HepG2 (cell line): ENCODE results near the gene ATRIP. TPM values are rescaled to one million over a fixed set of nuclear protein-coding genes. Genes with fewer than 3 reads are reported as not detected.
A peak's percentile ranks its signal among the peaks of the same experiment; 100 is the strongest.

Source experiments
- ATAC-seq: fragments of 200-7000 bp; cut with Tn5 transposase; 3 replicates; pipeline ENCODE4 v1.9.1; 2020; ENCODE audit warnings: mild to moderate bottlenecking, moderate library complexity
- BruUV-seq: library from RNA; stranded (reverse); fragments of 400-500 nt; replicated peaks from 2 replicates; lab custom pipeline; 2021; lab: Mats Ljungman, UMichigan
- CTCF ChIA-PET: fragments of 300-600 bp; formaldehyde crosslinking; extraction: SDS; loops from one replicate; lab custom pipeline; 2021; ENCODE audit warnings: low total read pairs, inconsistent platforms, low intra/inter-chr PET ratio; lab: Yijun Ruan, JAX
- POLR2A ChIA-PET: fragments of 350-600 bp; sonication (Branson Sonifier 250); formaldehyde crosslinking; loops from one replicate; lab custom pipeline; 2020; ENCODE audit warnings: antibody characterized with exemption, inconsistent platforms; lab: Yijun Ruan, JAX
- DNase-seq: peaks from one replicate; pipeline ENCODE4 v3.0.0-alpha.2; 2015; ENCODE audit warnings: low spot score
- FAIRE-seq: peaks from 3 replicates; lab custom pipeline; 2011; peaks lifted over from hg19 to GRCh38; lab: Jason Lieb, UNC
- H2AFZ ChIP-seq: one replicate; pipeline ENCODE4 v1.6.1; 2011; ENCODE audit warnings: low read length, inconsistent platforms
- H3K27ac ChIP-seq: fragments of 300-600 bp; 3 replicates; pipeline ENCODE4 v1.8.0; 2011; ENCODE audit warnings: mixed run types, mild to moderate bottlenecking, mixed read lengths, low read length, inconsistent platforms; ENCODE audit not compliant: insufficient read depth; ENCODE audit errors: extremely low read length
- H3K27me3 ChIP-seq, 2 experiments: fragments of 200-600 bp in 1 of 2; 2 replicates in 1 of 2; 3 replicates in 1 of 2; pipeline versions ENCODE4 v1.6.0 to v1.8.0; 2011; ENCODE audit warnings: low read length in 2 of 2, mild to moderate bottlenecking in 2 of 2, moderate library complexity in 2 of 2, inconsistent platforms in 1 of 2; ENCODE audit not compliant: insufficient read depth in 2 of 2, control insufficient read depth in 1 of 2
- H3K36me3 ChIP-seq, 2 experiments: fragments of 200-600 bp in 1 of 2; replicated peaks in 1 of 2; 2 replicates in 1 of 2; 3 replicates in 1 of 2; pipeline versions ENCODE4 v1.5.1 to v1.8.0; 2011; ENCODE audit warnings: low read length in 2 of 2, inconsistent platforms in 1 of 2; ENCODE audit not compliant: insufficient read depth in 2 of 2, control insufficient read depth in 1 of 2
- H3K4me1 ChIP-seq: 2 replicates; pipeline ENCODE4 v1.5.1; 2012; ENCODE audit warnings: low read length, inconsistent platforms; ENCODE audit not compliant: insufficient read depth
- H3K4me2 ChIP-seq: 2 replicates; pipeline ENCODE4 v1.6.0; 2011; ENCODE audit warnings: low read depth, low read length, inconsistent platforms
- H3K4me3 ChIP-seq, 3 experiments: fragments of 200-600 bp in 1 of 3; sonication (generic), shearing (Covaris generic) in 1 of 3; replicated peaks in 1 of 3; 2 replicates each; pipeline ENCODE4 v1.5.1; 2011 to 2016; ENCODE audit warnings: low read length in 3 of 3, inconsistent platforms in 2 of 3, low read depth in 2 of 3, mild to moderate bottlenecking in 2 of 3, control low read depth in 1 of 3, mixed read lengths in 1 of 3; ENCODE audit not compliant: insufficient read depth in 1 of 3
- H3K79me2 ChIP-seq: one replicate; pipeline ENCODE4 v1.6.1; 2011; ENCODE audit warnings: low read length, inconsistent platforms; ENCODE audit not compliant: insufficient read depth
- H3K9ac ChIP-seq: 2 replicates; pipeline ENCODE4 v1.6.0; 2011; ENCODE audit warnings: mild to moderate bottlenecking, low read depth, low read length, inconsistent platforms; ENCODE audit not compliant: insufficient read depth
- H3K9me3 ChIP-seq: 2 replicates; pipeline ENCODE4 v1.5.1; 2012; ENCODE audit warnings: mild to moderate bottlenecking, low read length
- H4K20me1 ChIP-seq: 2 replicates; pipeline ENCODE4 v1.6.0; 2011; ENCODE audit warnings: inconsistent platforms, mild to moderate bottlenecking, low read length, moderate library complexity; ENCODE audit not compliant: insufficient read depth
- AGO2 ChIP-seq: fragments of 200-400 bp; formaldehyde crosslinking; optimal IDR thresholded peaks from 2 replicates; pipeline ENCODE3; 2017; ENCODE audit warnings: mild to moderate bottlenecking, low read depth, low read length, moderate library complexity
- ATF4 ChIP-seq, 2 experiments: fragments of 450-650 bp in 1 of 2; sonication (generic) in 1 of 2; formaldehyde crosslinking; IDR thresholded peaks; 2 replicates each; pipeline versions ENCODE4 v1.5.0 to v1.8.0; 2020 to 2022; ENCODE audit warnings: mild to moderate bottlenecking in 1 of 2, missing genetic modification reagents in 1 of 2
- FLYWCH1 ChIP-seq: sonication (generic); formaldehyde crosslinking; IDR thresholded peaks from 2 replicates; pipeline ENCODE4 v1.8.1; 2023; ENCODE audit warnings: mild to moderate bottlenecking, missing genetic modification reagents
- GABPB1 ChIP-seq: IDR thresholded peaks from 2 replicates; pipeline ENCODE4 v1.6.1; 2016; ENCODE audit warnings: mild to moderate bottlenecking, missing genetic modification reagents, moderate library complexity, missing compliant biosample characterization
- HCFC1 ChIP-seq: fragments of 150-350 bp; IDR thresholded peaks from 2 replicates; pipeline ENCODE4 v1.6.1; 2014; ENCODE audit warnings: low read depth, low read length
- HMGXB4 ChIP-seq, 2 experiments: sonication (generic) in 1 of 2; formaldehyde crosslinking in 1 of 2; IDR thresholded peaks; 2 replicates each; pipeline versions ENCODE4 v1.4.0 to v1.6.1; 2018 to 2020; ENCODE audit warnings: missing genetic modification reagents in 2 of 2, borderline replicate concordance in 1 of 2, low read depth in 1 of 2, mild to moderate bottlenecking in 1 of 2, missing biosample characterization in 1 of 2
- HNRNPLL ChIP-seq: fragments of 200-400 bp; formaldehyde crosslinking; IDR thresholded peaks from 2 replicates; pipeline ENCODE4 v1.6.1; 2017; ENCODE audit warnings: mild to moderate bottlenecking, low read depth, low read length; ENCODE audit not compliant: poor library complexity, severe bottlenecking
- JUND ChIP-seq: sonication (generic); formaldehyde crosslinking; IDR thresholded peaks from 2 replicates; pipeline ENCODE4 v1.8.0; 2022; ENCODE audit warnings: mild to moderate bottlenecking, missing genetic modification reagents
- NR0B2 ChIP-seq: sonication (generic); formaldehyde crosslinking; IDR thresholded peaks from 2 replicates; pipeline ENCODE4 v1.4.0; 2020; ENCODE audit warnings: mild to moderate bottlenecking, missing genetic modification reagents
- POLR2A ChIP-seq, 2 experiments: IDR thresholded peaks; 2 replicates each; pipeline ENCODE4 v1.6.1; 2011; ENCODE audit warnings: low read depth in 2 of 2, low read length in 2 of 2, mild to moderate bottlenecking in 1 of 2, moderate library complexity in 1 of 2; ENCODE audit not compliant: insufficient read depth in 1 of 2
- SP1 ChIP-seq, 2 experiments: fragments of 450-650 bp in 1 of 2; sonication (generic) in 1 of 2; formaldehyde crosslinking in 1 of 2; IDR thresholded peaks; 2 replicates each; pipeline versions ENCODE4 v1.4.0 to v1.6.1; 2016 to 2020; ENCODE audit warnings: missing genetic modification reagents in 1 of 2
- THYN1 ChIP-seq: sonication (generic); formaldehyde crosslinking; IDR thresholded peaks from 2 replicates; pipeline ENCODE4 v1.8.1; 2023; ENCODE audit warnings: low read depth, mild to moderate bottlenecking, moderate library complexity, missing genetic modification reagents, borderline replicate concordance
- ZBTB7B ChIP-seq: sonication (generic); formaldehyde crosslinking; IDR thresholded peaks from 2 replicates; pipeline ENCODE4 v1.4.0; 2020; ENCODE audit warnings: missing genetic modification reagents
- ZNF33B ChIP-seq: sonication (generic); formaldehyde crosslinking; IDR thresholded peaks from 2 replicates; pipeline ENCODE4 v1.5.1; 2020; ENCODE audit warnings: mild to moderate bottlenecking, missing genetic modification reagents
- ZNF687 ChIP-seq: sonication (generic); formaldehyde crosslinking; IDR thresholded peaks from 2 replicates; pipeline ENCODE4 v1.5.1; 2020; ENCODE audit warnings: mild to moderate bottlenecking, missing genetic modification reagents, moderate library complexity
- ZNF720 ChIP-seq: sonication (generic); formaldehyde crosslinking; IDR thresholded peaks from 2 replicates; pipeline ENCODE4 v1.4.0; 2020; ENCODE audit warnings: missing genetic modification reagents
- ZNF737 ChIP-seq: sonication (generic); formaldehyde crosslinking; IDR thresholded peaks from 2 replicates; pipeline ENCODE4 v1.5.0; 2020; ENCODE audit warnings: missing genetic modification reagents, mild to moderate bottlenecking, borderline replicate concordance
- ZNF768 ChIP-seq: sonication (generic); formaldehyde crosslinking; IDR thresholded peaks from 2 replicates; pipeline ENCODE4 v1.4.0; 2020; ENCODE audit warnings: missing genetic modification reagents
- WGBS: methylation state at CpG from one replicate; pipeline ENCODE4 v1.1.6; 2017; ENCODE audit warnings: low lambda C conversion rate; 5-methylcytosine and 5-hydroxymethylcytosine counted together
- in situ Hi-C: cut with HindIII; loops from 2 replicates; pipeline ENCODE4 v1.10.0; 2017; ENCODE audit warnings: low pct_unique_long_range_greater_than_20kb; ENCODE audit not compliant: extremely low pct_ligation_motif_present
- intact Hi-C: fragments of 100-400 bp; cut with micrococcal nuclease; formaldehyde crosslinking; loops from one replicate; pipeline ENCODE4 v1.10.0; 2022; ENCODE audit not compliant: unreplicated experiment
- polyA plus RNA-seq, 8 experiments: library from polyadenylated mRNA; depleted of rRNA in 3 of 8; stranded (reverse) in 7 of 8; unstranded in 1 of 8; fragments of >200 nt; fragmentation: Illumina TruSeq in 4 of 8; extraction: Trizol in 4 of 8; gene quantifications; 2 replicates each; pipeline versions ENCODE4 v1.2.1 to v1.2.3, GENCODE V29; 2011 to 2016; ENCODE audit warnings: low read depth in 4 of 8, missing spikeins in 1 of 8, mixed read lengths in 1 of 8; ENCODE audit not compliant: insufficient read depth in 1 of 8
- total RNA-seq, 5 experiments: library from RNA; depleted of rRNA; stranded (reverse); fragments of >200 nt; fragmentation: Illumina TruSeq; extraction: Trizol; gene quantifications; 2 replicates each; pipeline ENCODE4 v1.2.3, GENCODE V29; 2016; ENCODE audit warnings: low read depth in 1 of 5

Gene ATRIP
- total and polyA plus RNA-seq, 2 of the 13 experiments (the other 11 are each of a cell fraction or from before 2014, with no cell fraction given): 5.1 to 12.5 TPM

GRCh38 chr3:48416091-48416505 is 30.4 kb upstream of the ATRIP start:
- DNase-seq (no peak), ATAC-seq (no peak), FAIRE-seq (no peak)
- H3K27me3 ChIP-seq: no peaks in the 10 kb centered on the region
- CTCF ChIA-PET: interaction anchor here (2.7 to 4.1 kb wide), 2 partner anchors 18 to 20 kb away, joined by 9 to 25 read pairs; no protein-coding TSS in a partner anchor
- peaks cover 79 to 99% of the 10 kb centered on the region in 2 experiments for H3K36me3 ChIP-seq
- H3K9ac ChIP-seq: no peak overlapping the region
- H3K9me3 ChIP-seq: no peaks in the 10 kb centered on the region
- no peak overlapping the region for H3K27ac ChIP-seq
- no peaks in the 10 kb centered on the region for H3K4me1 ChIP-seq
- no peak overlapping the region for H2AFZ ChIP-seq
- POLR2A ChIA-PET: interaction anchor here (11.1 kb wide), 1 partner anchor 14 kb away, joined by 130 read pairs; the partner anchor contains the start of gene PLXNB1
- no TSS peak for BruUV-seq
- in situ Hi-C loops: no loop called here
- intact Hi-C loops: no loop called here
- peaks cover 21% of the 10 kb centered on the region; the same call in 1 of the 2 replicates for H4K20me1 ChIP-seq
- H3K4me2 ChIP-seq: no peak overlapping the region
- WGBS: 95% methylated on average over 9 of the region's 14 CpGs
- no peak overlapping the region for H3K4me3 ChIP-seq
- H3K79me2 ChIP-seq: no peaks in the 10 kb centered on the region
- TF ChIP-seq SP1 (IDR thresholded peaks at IDR 0.05) (no peak), SP1 (CRISPR knock-in tag; IDR thresholded peaks at IDR 0.05) (no peak), ATF4 (CRISPR knock-in tag; IDR thresholded peaks at IDR 0.05) (no peak), POLR2A (IDR thresholded peaks at IDR 0.05; ENCODE audit: insufficient read depth in 1 of 2, low read depth in 2 of 2, low read length in 2 of 2) (0 out of 4 replicates have a peak, but pooled peaks of 1 of the 2 experiments have one; percentile 35), ZNF737 (CRISPR knock-in tag) (no peak), ZNF768 (peak; percentile 50; the same call in 1 of the 2 replicates), ZNF720 (no peak), HMGXB4 (CRISPR knock-in tag; IDR thresholded peaks at IDR 0.05; ENCODE audit: borderline replicate concordance in 1 of 2, low read depth in 1 of 2) (no peak), ZNF33B (CRISPR knock-in tag) (no peak), ZBTB7B (CRISPR knock-in tag) (no peak), GABPB1 (CRISPR knock-in tag) (no peak), HNRNPLL (no peak), THYN1 (CRISPR knock-in tag) (no peak), ZNF687 (CRISPR knock-in tag) (0 out of 2 replicates have a peak, but pooled peaks have one; percentile 5), HCFC1 (no peak), AGO2 (peak; percentile 79), JUND (CRISPR knock-in tag) (no peak), NR0B2 (CRISPR knock-in tag) (no peak), FLYWCH1 (CRISPR knock-in tag) (no peak)
